ENCODE measurements around the gene SMS. TPM values are rescaled to one million over a fixed set of nuclear protein-coding genes. Genes with fewer than 3 reads are reported as not detected.

The SMS gene
- total RNA-seq, 1 experiment from 2014 or later: 301 TPM

GRCh38 chrX:22037911-22038537, 97.5 kb downstream of the SMS start:
- DNase-seq (ENCODE audit: low read depth): no peak

DNA sequence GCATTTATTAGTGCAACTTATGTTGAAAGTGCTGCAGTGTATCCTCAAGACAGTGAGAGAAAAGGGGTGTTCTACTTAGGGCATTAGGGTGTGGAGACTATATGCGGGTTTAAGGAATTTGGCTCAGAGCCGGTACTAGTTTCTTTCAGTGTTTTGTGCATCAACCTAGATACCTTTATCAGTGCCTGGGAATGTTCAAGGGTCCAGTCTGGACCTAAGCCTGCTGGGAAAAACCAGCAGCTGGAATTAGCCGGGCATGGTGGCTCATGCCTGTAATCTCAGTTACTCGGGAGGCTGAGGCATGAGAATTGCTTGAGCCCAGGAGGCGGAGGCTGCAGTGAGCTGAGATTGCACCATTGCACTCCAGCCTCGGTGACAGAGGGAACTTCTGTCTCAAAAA, 99.0 kb downstream of the SMS start:
- no peak for DNase-seq (ENCODE audit: low read depth)

GRCh38 chrX:22040184-22040583, 99.7 kb downstream of the SMS start:
- no peak for DNase-seq (ENCODE audit: low read depth)

- DNase-seq (ENCODE audit: low read depth): no peak
Measured at GRCh38 chrX:22041907-22042530, 101.5 kb downstream of the SMS start.

GRCh38 chrX:22043872-22044271, 103.4 kb downstream of the SMS start:
- no peak for DNase-seq (ENCODE audit: low read depth)

Other genes with a start within 250 kb of the SMS start
- gene SMPX, start 182.6 kb upstream of the SMS start, total RNA-seq (2014; rRNA removed; shearing (Covaris generic)): 0.42 TPM in 1 of 2 replicates, not detected in the other
- 9.0 and 15.5 TPM in 2 replicates for gene MBTPS2, start 101.1 kb upstream of the SMS start, total RNA-seq (2014; rRNA removed; shearing (Covaris generic))
- gene YY2, start 84.7 kb upstream of the SMS start, total RNA-seq (2014; rRNA removed; shearing (Covaris generic)): 0.54 and 1.1 TPM in 2 replicates
- gene PHEX, start 91.6 kb downstream of the SMS start, total RNA-seq (2014; rRNA removed; shearing (Covaris generic)): 0.12 and 0.37 TPM in 2 replicates